Measurements from ENCODE around the gene IL10.

IL10 gene

DNA sequence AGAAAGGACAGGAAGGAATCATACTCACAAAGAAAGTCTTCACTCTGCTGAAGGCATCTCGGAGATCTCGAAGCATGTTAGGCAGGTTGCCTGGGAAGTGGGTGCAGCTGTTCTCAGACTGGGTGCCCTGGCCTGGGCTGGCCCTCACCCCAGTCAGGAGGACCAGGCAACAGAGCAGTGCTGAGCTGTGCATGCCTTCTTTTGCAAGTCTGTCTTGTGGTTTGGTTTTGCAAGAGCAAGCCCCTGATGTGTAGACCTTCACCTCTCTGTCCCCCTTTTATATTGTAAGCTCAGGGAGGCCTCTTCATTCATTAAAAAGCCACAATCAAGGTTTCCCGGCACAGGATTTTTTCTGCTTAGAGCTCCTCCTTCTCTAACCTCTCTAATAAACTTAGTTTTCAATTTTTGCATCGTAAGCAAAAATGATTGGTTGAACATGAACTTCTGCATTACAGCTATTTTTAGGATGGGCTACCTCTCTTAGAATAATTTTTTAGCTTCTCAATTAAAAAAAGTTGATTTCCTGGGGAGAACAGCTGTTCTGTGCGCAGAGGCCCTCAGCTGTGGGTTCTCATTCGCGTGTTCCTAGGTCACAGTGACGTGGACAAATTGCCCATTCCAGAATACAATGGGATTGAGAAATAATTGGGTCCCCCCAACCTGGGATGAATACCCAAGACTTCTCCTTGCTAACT, at the start of gene IL10:
Gene IL10 (minus strand): TSS at position 252 of the 695 bp plus-strand sequence. CDS start 59 bp downstream, at position 193.
- no peak for FAIRE-seq

DNA sequence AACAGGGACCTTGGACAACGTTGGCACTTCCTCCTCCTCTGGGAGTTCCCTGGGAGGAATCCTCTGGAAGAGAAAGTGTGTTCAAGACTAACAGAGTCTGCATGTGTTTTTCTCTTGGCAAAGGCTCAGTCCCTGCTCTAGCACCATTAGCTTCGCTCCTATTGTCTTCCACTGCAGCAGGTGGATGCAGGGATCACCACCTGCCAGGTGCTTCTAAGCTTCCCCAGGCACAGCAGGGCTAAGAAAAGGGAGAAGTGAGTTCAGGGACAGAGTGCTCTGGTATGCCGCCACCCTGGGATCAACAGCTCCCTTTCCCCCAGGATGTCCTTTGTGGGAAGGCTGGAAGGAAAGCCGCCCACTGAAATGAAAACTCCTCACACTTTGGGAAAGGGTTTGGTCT, 49.2 kb upstream of the IL10 start:
- FAIRE-seq = no peak

DNA sequence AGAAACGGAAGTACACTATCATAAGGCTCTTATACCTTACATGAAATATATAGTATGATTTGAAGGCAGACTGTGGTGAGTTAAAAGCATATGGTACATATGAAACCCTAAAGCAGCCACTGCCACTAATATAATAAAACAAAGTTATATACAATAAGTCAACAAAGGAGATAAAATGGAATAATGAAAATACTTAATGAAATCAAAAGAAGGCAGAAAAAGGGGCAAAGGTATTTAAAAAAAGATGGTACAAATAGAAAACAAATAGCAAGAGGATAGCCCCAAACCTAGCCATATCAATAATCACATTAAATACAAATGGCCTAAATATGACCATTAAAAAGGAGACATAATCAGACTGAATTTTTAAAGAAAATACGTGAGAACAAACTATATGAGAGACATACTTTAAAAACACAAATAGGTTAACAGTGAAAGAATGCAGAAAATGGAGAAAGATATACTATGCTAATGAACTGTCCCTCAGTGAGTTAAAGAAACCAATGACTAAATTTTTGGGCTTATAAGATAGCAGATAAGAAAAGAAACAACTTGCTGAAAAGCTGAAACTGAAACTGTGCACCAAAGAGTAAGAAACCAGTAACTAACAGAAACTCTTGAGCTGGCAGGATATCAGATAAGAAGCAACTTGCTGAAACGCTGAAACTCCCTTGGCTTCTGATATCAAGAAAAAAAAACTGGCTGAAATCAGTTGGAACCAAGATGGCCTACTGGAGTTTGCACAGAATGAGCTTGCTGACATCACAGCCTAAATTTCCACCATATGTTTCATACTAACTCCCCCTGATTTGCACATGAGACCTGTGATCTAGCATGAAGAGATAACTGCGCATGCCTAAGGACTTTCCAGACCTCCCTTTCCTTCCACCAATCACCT, 44.3 kb upstream of the IL10 start:
- no peak for FAIRE-seq

DNA sequence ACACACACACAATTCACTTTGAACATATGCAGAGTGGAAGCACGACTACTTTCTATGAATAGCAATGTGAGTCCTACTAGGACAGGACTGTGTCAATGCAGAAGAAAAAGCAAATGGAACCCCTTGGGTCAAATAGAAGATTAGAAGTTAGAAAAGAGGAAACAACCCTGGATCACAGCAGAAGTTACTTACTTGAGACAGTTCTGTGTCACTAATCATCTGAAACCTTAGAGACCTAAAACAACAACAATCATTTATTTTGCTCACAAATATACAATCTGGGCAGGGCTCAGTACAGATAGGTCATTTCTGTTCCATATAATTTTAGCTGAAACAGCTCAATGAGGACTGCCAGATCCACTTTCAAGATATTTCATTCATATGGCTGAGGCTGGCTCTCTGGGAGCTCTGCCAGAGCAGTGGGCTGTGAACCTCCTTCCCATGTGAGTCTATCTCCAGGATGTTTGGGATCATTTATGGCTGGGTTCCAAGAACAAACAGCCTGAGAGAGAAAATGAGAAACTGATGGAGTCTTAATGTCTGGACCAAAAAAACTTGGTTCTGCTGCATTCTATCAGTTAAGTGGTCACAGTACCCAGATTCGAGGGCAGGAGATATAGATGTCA, 42.5 kb upstream of the IL10 start:
- no peak for FAIRE-seq

DNA sequence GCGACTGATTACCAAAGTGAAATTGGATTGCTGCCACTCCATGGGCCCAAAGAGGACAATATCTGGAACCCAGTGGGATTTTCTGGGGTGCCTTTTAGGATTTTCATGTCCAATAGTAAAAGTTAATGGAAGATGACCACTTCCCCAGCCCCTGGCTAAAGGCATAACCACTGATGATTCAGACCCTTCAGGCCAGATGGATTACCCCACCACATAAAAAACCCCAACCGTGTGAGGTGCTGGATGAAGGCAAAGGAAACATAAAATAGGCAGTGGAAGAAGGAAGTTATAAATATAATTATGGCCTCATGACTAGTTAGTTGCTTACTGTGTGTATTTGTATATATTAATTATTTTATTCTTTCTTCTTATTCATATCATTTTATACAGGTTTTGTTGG, 40.2 kb upstream of the IL10 start:
- no peak for FAIRE-seq

DNA sequence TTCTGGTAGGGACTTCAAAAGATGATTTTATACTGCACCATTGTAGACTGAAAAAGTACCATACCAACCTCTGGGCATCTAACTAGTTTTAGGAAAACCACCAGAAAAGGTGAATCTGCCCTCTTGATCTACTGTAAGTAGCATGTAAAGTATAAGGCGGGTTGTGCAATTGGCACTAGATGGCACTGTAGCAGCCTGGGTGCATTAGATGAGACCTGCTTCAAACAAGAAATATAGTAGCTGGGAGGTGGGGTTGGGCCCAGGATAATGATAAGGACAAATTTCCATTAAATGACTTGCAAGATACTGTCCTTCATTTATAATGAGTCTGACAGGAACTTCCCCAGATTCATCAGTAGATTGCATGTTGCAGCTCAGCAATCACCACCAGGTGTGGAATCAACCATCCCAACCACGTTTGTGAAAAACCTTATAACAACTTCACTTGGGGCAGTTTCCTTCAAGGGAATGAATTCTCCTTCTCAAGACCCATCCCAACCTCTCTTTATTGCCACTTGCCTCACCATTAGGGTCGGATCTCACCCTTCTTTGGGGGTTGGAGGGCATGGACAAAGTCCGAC, 37.3 kb upstream of the IL10 start:
- FAIRE-seq = no peak

DNA sequence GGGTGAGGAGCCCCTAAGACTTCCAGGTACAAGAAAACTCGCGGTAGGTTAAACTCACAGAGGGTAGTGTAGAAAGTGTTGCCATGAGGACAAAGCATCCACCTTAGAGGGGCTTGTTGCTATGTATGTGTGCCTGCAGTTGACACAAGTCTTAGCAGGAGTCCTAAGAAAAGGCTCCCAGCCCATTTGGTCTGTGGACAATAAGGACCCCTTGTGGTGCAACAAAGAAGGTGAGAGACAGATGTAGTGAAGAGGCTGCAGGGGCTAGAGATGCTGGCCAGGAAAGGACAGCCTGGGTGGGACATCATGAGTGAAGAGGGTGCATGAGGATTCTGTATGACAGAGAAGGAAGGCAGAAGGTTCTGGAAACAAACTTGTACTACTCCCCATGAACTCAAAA, 36.3 kb upstream of the IL10 start:
- FAIRE-seq = no peak

DNA sequence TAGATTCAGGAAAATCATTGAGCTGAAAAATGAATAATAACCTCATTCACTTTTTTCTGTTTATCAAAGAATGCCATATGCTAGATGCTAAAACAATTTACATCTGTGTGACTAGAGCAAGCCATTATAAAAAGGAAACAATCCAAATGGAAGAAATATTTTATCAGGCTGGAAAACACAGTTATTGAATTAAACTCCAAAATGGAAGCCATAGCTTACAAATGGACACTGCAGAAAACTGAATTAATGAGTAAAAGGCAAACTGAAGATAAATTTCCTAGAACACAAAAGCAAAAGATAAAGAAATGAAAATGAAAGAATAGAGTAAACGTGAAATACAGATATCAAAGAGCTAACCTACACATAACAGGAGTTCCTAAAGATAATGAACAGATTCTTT, 33.1 kb upstream of the IL10 start:
- FAIRE-seq = no peak

DNA sequence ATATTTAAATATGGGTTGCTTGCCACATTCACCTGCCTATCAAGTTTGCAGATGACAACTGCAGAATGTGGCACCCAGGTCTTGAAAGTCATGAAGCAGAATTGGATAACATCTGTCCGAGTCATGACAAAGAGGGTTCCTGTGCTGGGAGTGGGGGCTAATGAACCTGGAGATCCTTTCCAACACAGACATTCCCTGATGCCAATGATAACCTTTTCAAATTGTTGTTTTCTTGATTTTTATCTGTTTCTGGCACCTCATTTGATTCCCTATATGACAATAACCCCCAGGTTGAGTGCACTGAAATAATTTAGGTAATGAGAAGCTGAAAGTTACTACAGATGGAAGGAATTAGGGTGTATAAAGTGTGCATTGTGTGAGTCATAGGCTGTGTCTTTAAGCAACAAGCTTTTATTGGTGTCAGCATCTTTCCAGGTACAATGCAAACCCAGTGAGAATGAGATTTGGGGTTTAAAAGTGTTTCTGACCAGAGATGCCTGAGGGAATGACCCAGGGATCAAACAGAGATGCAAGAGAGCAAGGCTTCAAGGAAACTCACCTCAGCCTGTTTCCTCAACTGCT, 32.0 kb upstream of the IL10 start:
- FAIRE-seq = no peak

DNA sequence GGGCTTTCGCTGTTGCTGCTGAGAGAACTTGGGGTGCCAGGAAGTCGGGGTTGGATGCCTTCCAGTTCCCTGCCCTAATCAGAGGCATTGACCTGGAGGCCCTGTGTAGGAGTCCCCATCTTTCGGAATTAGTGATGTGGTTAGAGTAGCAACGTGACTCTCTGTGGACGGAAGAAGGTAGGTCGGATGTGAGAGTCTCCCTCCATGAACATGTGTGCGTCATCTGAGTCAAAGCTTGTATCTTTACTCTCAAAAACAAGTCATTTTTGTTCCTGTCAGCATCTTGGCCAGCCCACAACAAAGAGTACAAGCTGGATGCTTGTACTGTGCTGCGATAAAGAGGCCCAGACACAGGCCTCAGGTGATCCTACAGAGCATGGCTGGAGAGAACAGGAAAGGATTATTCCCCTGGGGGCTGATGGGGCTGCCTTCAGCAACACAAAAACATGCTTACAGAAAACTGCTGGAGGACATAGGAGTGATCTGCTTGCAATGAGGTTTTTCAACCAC, 31.0 kb upstream of the IL10 start:
- FAIRE-seq = no peak

DNA sequence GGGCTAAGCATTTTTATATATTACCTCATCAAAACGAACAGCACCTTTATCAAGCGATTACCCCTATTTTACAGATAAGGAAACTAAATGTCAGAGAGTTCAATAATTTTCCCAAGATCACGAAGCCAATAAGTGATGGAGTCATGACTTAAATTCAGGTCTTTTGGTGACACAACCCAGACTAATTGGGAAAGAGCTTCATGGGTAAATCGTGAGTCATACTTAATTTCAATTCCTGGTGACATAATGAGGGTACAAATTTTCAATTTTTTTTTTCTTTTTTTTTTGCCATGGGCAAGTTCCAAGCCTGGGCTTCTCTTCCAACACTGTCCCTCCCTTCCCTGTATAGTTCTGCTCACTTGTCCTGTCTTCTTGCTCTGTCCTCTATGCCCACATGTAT, 30.1 kb upstream of the IL10 start:
- no peak for FAIRE-seq

DNA sequence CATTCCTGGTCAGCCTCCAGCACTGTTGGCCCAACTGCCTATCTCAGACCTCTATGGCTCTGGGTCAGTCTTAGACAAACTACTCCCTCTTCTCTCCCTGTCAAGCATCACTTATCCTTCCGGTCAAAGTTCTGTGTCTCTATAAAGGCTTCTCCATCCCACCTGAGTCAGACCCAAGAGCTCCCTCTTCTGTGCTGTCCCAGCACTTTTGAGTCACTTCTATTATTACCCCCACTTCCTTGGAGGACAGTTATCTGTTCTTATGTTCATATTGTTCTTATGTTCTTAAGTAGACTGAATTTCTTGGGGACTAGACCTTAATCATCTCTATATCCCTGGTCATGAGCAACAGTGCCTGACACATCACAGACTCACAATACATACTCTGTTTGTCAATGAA, 29.2 kb upstream of the IL10 start:
- FAIRE-seq = no peak

DNA sequence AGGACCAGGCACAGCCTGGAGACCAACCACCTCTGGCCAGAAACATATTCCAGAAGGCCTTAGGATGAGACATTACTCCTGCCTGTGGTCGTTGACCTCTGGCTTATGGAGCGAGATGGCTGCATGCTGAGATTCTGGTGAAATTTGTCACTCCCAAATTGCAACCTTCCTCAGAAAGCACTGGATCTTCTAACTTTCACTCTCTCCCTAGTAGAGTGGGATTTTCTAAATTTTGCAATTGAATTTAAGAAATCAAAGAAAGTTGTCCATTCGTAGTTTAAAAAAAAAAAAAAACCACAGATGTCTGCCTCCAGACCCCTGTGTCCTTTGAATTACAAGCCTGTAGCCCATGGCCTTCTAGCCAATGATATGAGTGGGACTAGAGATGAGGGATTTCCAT, 28.6 kb upstream of the IL10 start:
- no peak for FAIRE-seq

DNA sequence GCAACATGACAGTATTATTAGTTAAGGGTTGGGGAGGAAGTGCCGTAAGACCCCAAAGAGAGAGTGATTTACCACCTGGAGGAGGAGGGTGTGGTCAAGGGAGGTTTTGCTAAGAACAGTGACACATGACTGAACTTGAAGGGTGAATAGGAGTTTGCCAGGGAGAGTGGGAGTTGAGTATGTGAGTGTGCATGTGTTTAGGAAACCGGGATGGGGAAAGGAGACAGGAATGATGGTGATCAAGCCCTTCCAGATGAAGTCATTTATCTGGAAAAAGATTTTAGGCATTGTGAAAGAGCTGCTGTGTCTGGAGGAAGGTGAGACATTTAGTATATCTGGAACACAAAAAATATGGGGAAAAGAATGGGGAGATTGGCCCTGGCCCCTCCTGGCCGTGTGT, 28.1 kb upstream of the IL10 start:
- FAIRE-seq = no peak

DNA sequence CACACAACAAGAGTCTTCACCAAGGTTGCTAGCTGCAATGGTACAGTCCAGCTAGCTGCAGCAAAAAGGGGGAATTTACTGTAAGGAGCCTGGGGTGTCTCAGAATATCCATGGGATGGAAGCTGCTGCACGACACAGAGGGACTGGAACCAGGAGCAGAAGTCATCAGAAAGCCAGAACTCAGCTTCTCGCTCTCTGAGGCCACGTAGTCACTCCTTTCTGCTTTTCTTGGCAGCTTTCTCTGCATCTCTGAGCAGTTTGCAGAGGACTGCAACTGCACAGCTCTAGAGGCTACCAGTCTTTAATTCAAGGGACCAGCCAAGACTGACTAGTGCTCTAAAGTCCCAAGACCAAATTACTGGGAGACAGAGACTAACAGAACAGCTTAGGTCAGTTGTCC, 27.0 kb upstream of the IL10 start:
- no peak for FAIRE-seq

DNA sequence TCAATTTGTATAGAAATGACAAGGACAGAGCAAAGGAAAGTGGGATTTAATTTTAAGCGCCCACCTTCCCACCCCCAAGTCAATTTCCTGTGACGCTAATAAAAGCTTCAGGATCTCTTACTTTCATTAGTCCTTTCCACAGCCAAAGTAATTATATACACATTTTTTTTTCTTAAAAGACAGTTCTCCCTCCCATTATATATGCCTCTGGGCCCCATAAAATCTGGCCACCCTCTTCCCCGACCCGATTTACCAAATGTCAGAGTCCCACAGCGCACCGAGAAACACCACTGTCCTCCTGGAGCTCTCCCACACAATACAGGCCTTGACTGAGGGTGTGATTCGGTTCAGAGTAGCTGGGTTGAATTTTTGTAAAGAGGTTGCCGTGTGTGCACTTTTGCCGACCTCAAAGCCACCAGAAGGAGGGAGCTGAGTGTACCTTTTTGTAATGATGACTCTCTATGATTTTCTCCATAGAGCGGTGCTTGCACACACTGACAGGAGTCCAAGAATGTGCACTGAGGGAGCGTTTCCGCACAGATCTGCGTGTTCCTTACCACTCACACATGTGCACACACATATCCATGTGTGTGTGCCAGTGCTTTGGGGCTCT, 26.2 kb upstream of the IL10 start:
- no peak for FAIRE-seq

DNA sequence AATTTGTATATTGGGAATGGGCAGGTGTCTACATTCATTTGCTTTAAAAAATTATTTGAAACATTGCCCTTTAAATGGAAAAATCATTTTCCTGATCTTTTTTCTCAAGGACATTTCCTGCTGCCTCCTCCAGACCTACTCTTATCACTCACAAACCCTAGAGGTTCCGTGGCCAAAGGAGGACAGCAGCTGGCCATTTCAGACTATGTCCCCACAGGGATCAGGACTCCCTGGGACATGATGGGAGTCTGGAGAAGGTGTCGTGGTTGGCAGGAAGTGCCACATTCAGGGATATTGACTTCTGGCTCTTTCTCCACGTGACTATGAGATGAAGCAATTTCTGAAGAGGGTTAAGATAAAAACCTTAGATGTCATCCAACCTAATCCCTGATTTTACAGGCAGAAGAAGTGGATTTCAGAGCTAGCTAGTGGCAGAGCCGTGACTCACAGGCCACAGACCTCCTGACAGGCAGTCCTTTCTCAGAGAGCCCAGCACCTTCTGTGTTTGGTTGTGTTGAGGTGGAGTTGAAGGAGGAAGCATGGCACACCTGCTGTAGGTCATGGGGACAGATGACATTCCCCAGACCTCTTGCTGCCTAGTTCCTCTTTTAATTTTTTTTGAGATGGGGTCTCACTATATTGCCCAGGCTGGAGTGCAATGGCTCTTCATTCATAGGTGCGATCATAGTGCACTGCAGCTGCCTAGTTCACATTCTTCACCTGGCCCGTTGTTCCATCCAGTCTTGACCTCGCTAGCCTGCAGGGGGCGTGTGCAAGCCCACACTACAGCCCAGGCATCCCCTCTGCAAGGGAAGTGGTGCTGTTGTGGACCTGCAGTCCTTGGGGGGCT, 25.5 kb upstream of the IL10 start:
- no peak for FAIRE-seq

DNA sequence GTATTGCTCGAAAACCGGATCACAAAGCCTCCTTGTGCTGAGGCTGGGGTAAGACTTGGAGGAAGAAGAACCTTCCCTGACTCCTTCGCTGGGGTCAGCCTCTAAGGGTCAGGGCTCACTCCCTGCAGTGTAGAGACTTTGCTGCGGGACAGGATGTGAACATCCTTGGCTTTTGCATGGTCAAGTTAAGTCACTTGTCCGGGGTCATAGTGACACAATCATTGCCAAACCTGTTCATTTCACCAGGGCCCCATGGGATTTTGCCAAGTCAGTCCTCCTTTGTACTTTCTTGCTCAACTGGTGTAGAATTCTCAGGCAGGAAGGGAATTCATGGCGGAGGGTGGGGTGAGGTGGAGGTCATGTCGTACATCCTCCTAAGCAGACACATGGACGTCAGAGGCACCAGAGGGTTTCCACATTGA, 24.7 kb upstream of the IL10 start:
- no peak for FAIRE-seq

DNA sequence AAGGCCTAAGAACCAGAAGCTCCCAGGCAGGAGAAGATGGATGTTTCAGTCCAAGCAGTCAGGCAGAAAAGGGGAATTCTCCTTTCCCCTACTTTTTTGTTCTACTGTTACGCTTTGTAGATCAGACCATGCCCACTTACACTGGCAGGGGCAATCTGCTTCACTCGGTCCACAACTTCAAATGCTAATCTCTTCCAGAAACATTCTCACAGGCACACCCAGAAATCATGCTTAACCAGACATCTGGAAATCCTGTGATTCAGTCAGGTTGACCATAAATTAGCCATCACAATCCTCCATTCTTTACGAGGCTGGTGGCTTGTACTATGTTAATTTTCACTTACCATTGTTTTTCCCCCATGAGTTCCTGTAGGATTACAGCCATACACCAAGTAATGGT, 23.8 kb upstream of the IL10 start:
- FAIRE-seq = no peak

DNA sequence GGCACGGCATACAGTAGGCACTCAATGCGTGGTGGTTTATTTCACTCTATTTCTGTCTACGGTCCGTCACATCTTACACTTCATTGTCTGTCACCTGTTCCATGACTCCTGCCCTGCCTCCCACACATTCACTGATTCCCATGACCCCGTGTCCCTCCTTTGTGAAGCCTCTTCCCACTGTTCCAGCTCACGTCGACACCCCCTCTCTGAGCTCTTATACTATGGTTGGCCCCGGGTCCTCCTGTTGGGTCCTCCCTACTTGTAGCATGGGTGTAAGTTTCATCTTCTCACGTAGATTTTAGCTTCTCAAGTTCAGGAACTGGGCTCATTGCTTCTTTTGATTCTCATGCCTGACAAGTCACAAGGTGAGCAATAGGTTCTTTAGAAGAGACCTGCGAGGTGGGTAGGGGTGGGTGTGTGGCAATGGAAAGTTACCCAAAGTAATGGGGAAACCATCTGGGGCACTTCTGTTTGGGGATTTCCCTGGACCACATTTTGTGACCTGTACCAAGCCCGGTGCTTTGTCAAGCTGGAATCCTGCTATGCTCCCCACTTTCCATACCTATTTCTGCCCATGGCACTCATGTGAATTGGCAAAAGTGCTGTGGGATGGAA, 22.1 kb upstream of the IL10 start:
- no peak for FAIRE-seq

DNA sequence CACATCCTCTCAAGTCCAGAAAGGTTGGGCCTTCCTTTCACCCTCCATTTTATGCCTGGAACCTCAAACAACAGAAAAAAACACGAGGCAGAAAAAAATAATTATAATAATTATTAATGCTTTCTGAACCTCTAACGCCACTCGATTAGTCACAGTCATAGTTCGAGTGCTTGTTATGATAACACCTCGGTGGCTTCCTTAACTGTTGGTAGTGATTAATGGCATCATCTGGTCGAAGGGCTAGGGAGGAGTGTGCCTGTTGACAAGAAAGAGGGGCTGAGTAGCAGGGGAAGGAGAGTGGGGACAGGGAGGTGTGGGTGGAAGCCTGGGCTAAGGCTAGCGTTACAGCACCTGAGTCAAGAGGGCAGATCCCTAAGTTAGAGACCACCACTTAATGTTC, 21.3 kb upstream of the IL10 start:
- no peak for FAIRE-seq
